ENCODE results near the gene MRPL36.
"Not testable (repeated sequence)": the region's sequence is repeated elsewhere in the genome, so short reads cannot be mapped to it uniquely, and the experiment has no call there.

MRPL36 gene

GRCh38 chr5:1814183-1815020, 14.8 kb upstream of the MRPL36 start:
- DNase-seq, result no peak

GRCh38 chr5:1810581-1811101, 11.0 kb upstream of the MRPL36 start:
- DNase-seq, result no peak

GRCh38 chr5:1809416-1810035, 9.9 kb upstream of the MRPL36 start:
- DNase-seq, result no peak

GRCh38 chr5:1808439-1808838, 8.8 kb upstream of the MRPL36 start:
- DNase-seq, result no peak

- DNase-seq, result no peak
Measured at GRCh38 chr5:1807451-1808185, 8.0 kb upstream of the MRPL36 start.

- DNase-seq, result no peak
Measured at GRCh38 chr5:1806974-1807373, 7.3 kb upstream of the MRPL36 start.

- DNase-seq, result no peak
Measured at GRCh38 chr5:1806199-1806598, 6.6 kb upstream of the MRPL36 start.

GRCh38 chr5:1805736-1806135, 6.1 kb upstream of the MRPL36 start:
- DNase-seq, result no peak

GRCh38 chr5:1805326-1805725, 5.7 kb upstream of the MRPL36 start:
- no peak for DNase-seq

GRCh38 chr5:1804001-1804690, 4.5 kb upstream of the MRPL36 start:
- no peak for DNase-seq

- DNase-seq, result no peak
Measured at GRCh38 chr5:1803192-1803591, 3.6 kb upstream of the MRPL36 start.

GRCh38 chr5:1801967-1802295, 2.3 kb upstream of the MRPL36 start:
- DNase-seq, result no peak

- peak; percentile 73 to 77 for DNase-seq
Measured at GRCh38 chr5:1801222-1801966, 1.8 kb upstream of the MRPL36 start, which contains the start of gene NDUFS6. Gene NDUFS6, plus strand, starts transcription at chr5:1801407. Its CDS starts 11 bp downstream, at chr5:1801418.

- DNase-seq, result no peak
Measured at GRCh38 chr5:1800472-1801221, 1.0 kb upstream of the MRPL36 start.

- peak in 1 of 2 experiments; percentile 40 for DNase-seq
Measured at GRCh38 chr5:1799110-1799601, 481 bp downstream of the MRPL36 start.

GRCh38 chr5:1798589-1798988, 1.0 kb downstream of the MRPL36 start:
- DNase-seq, result not testable (repeated sequence)

- no peak for DNase-seq
Measured at GRCh38 chr5:1797855-1798254, 1.8 kb downstream of the MRPL36 start.

- no peak for DNase-seq
Measured at GRCh38 chr5:1797103-1797800, 2.4 kb downstream of the MRPL36 start.

GRCh38 chr5:1796371-1797102, 3.1 kb downstream of the MRPL36 start:
- no peak for DNase-seq

GRCh38 chr5:1795931-1796330, 3.7 kb downstream of the MRPL36 start:
- no peak for DNase-seq

Data from stimulated activated CD4-positive, alpha-beta T cell treated with anti-CD3 and anti-CD28 coated beads, Interleukin-4, amount 100 ng/mL, for 4 hours (primary cell).